Endothelial cell of umbilical vein (primary cell): ENCODE results near the gene RFX7. TPM values are rescaled to one million over a fixed set of nuclear protein-coding genes. Genes with fewer than 3 reads are reported as not detected.
A peak's percentile ranks its signal among the peaks of the same experiment; 100 is the strongest.

Experiments
- BruUV-seq: library from RNA; stranded (reverse); fragments of 400-500 nt; replicated peaks from 2 replicates; lab custom pipeline; 2021; lab: Mats Ljungman, UMichigan
- CTCF ChIA-PET: fragments of 300-600, 350-600 bp; sonication (Branson Sonifier 250); formaldehyde crosslinking; loops from one replicate; lab custom pipeline; 2021; ENCODE audit warnings: antibody characterized with exemption, inconsistent platforms; lab: Charles Lee
- POLR2A ChIA-PET: fragments of 300-600, 350-600 bp; sonication (Branson Sonifier 250); formaldehyde crosslinking; loops from one replicate; lab custom pipeline; 2021; ENCODE audit warnings: antibody characterized with exemption, inconsistent platforms; lab: Charles Lee
- DNase-seq: peaks from one replicate; pipeline ENCODE4 v3.0.0-alpha.2; 2011; ENCODE audit warnings: low read depth, low spot score
- FAIRE-seq: peaks from 2 replicates; lab custom pipeline; 2011; peaks lifted over from hg19 to GRCh38; lab: Jason Lieb, UNC
- H2AFZ ChIP-seq: 2 replicates; pipeline ENCODE4 v1.6.0; 2012; ENCODE audit warnings: low read depth, low read length, control low read depth, inconsistent platforms
- H3K27ac ChIP-seq: 2 replicates; pipeline ENCODE4 v1.5.1; 2011; ENCODE audit warnings: low read depth, mild to moderate bottlenecking, control low read depth, low read length, moderate library complexity; ENCODE audit not compliant: insufficient read depth
- H3K27me3 ChIP-seq, 2 experiments: 2 replicates each; pipeline versions ENCODE4 v1.6.0 to v1.6.1; 2011; ENCODE audit warnings: low read length in 2 of 2, mixed read lengths in 1 of 2; ENCODE audit not compliant: control insufficient read depth in 2 of 2, insufficient read depth in 2 of 2
- H3K36me3 ChIP-seq, 2 experiments: 2 replicates in 1 of 2; 3 replicates in 1 of 2; pipeline ENCODE4 v1.5.1; 2011; ENCODE audit warnings: low read length in 2 of 2, mild to moderate bottlenecking in 1 of 2, moderate library complexity in 1 of 2; ENCODE audit not compliant: control insufficient read depth in 2 of 2, insufficient read depth in 2 of 2; ENCODE audit errors: extremely low read depth in 1 of 2
- H3K4me1 ChIP-seq: 3 replicates; pipeline ENCODE4 v1.5.1; 2011; ENCODE audit warnings: mild to moderate bottlenecking, low read length; ENCODE audit not compliant: control insufficient read depth, insufficient read depth; ENCODE audit errors: extremely low read depth
- H3K4me2 ChIP-seq: 2 replicates; pipeline ENCODE4 v1.6.1; 2011; ENCODE audit warnings: low read length, control low read depth, mixed read lengths; ENCODE audit not compliant: insufficient read depth
- H3K4me3 ChIP-seq, 3 experiments: fragments of 200-600 bp in 1 of 3; sonication (generic), shearing (Covaris generic) in 1 of 3; replicated peaks in 1 of 3; 2 replicates each; pipeline ENCODE4 v1.5.1; 2011 to 2016; ENCODE audit warnings: control low read depth in 3 of 3, low read length in 3 of 3, mild to moderate bottlenecking in 2 of 3, inconsistent platforms in 1 of 3, low read depth in 1 of 3, moderate library complexity in 1 of 3; ENCODE audit not compliant: insufficient read depth in 1 of 3
- H3K79me2 ChIP-seq: 2 replicates; pipeline ENCODE4 v1.6.0; 2012; ENCODE audit warnings: low read length, inconsistent platforms; ENCODE audit not compliant: control insufficient read depth, insufficient read depth
- H3K9ac ChIP-seq: replicated peaks from 2 replicates; pipeline ENCODE3; 2011; ENCODE audit warnings: low read length, control low read depth; ENCODE audit not compliant: insufficient read depth; ENCODE audit errors: extremely low read depth
- H3K9me1 ChIP-seq: replicated peaks from 3 replicates; pipeline ENCODE4 v1.6.0; 2011; ENCODE audit warnings: mild to moderate bottlenecking, low read length; ENCODE audit not compliant: control insufficient read depth, insufficient read depth; ENCODE audit errors: extremely low read depth
- H3K9me3 ChIP-seq: replicated peaks from 2 replicates; pipeline ENCODE4 v1.5.1; 2012; ENCODE audit warnings: low read length, inconsistent platforms; ENCODE audit not compliant: control insufficient read depth, insufficient read depth
- H4K20me1 ChIP-seq: replicated peaks from 2 replicates; pipeline ENCODE3; 2011; ENCODE audit warnings: mild to moderate bottlenecking, low read length; ENCODE audit not compliant: control insufficient read depth, insufficient read depth; ENCODE audit errors: extremely low read depth
- EZH2 ChIP-seq: IDR thresholded peaks from 2 replicates; pipeline ENCODE4 v1.6.1; 2012; ENCODE audit warnings: borderline replicate concordance, low read depth, mild to moderate bottlenecking, moderate library complexity, low read length, inconsistent platforms; ENCODE audit not compliant: severe bottlenecking
- MAX ChIP-seq: IDR thresholded peaks from 2 replicates; pipeline ENCODE4 v1.6.1; 2011; ENCODE audit not compliant: insufficient read depth, insufficient read length
- MYC ChIP-seq: IDR thresholded peaks from one replicate; pipeline ENCODE4 v1.6.1; 2011; ENCODE audit warnings: mild to moderate bottlenecking, low read depth, low read length
- POLR2A ChIP-seq: IDR thresholded peaks from 2 replicates; pipeline ENCODE4 v1.6.1; 2012; ENCODE audit warnings: low read depth, mild to moderate bottlenecking, control low read depth, low read length
- POLR2AphosphoS5 ChIP-seq: IDR thresholded peaks from 2 replicates; pipeline ENCODE4 v1.6.1; 2012; ENCODE audit warnings: low read depth, mild to moderate bottlenecking, control low read depth, low read length, moderate library complexity; ENCODE audit not compliant: insufficient read depth
- dilution Hi-C: fragments of 300-500 bp; cut with MboI; formaldehyde crosslinking; loops from one replicate; pipeline ENCODE4 v1.15.0; 2019; ENCODE audit warnings: low sequenced_read_pairs; ENCODE audit not compliant: extremely low pct_ligation_motif_present
- intact Hi-C: fragments of 100-400 bp; cut with micrococcal nuclease; formaldehyde crosslinking; loops from one replicate; pipeline ENCODE4 v1.10.0; 2022
- polyA plus RNA-seq, 4 experiments: library from polyadenylated mRNA; depleted of rRNA in 3 of 4; stranded (reverse) in 3 of 4; unstranded in 1 of 4; fragments of >200 nt; gene quantifications; 2 replicates each; pipeline versions ENCODE4 v1.2.1 to v1.2.3, GENCODE V29; 2011 to 2012; ENCODE audit warnings: missing spikeins in 1 of 4
- total RNA-seq: library from RNA; stranded (reverse); gene quantifications from 2 replicates; pipeline ENCODE4 v1.2.3, GENCODE V29; 2021

Gene RFX7
- total and polyA plus RNA-seq, 2 donors (not counting 3 experiments of a cell fraction or from before 2014, with no cell fraction given) = 6.3 to 23.0 TPM

GRCh38 chr15:56244038-56244810 lies 545 bp upstream of the RFX7 start:
- intact Hi-C loops = loop anchor here (2.0 to 10.0 kb wide), 2 partner anchors 199 to 251 kb away; partner anchors contain the start of gene NEDD4
- H3K4me2 ChIP-seq = peak overlapping the region; percentile 84
- H3K9me3 ChIP-seq = no peaks in the 10 kb centered on the region
- ChIA-PET POLR2A (no interaction called here), CTCF (interaction anchor here (0.5 to 3.2 kb wide), 7 partner anchors 11 to 326 kb away, joined by 3 to 22 read pairs (median 6); partner anchors contain the start of gene NEDD4)
- peak overlapping the region; percentile 53 for H2AFZ ChIP-seq
- DNase-seq = peak; percentile 65
- BruUV-seq = no TSS peak
- no peaks in the 10 kb centered on the region for H3K9me1 ChIP-seq
- no peaks in the 10 kb centered on the region for H3K36me3 ChIP-seq
- peak overlapping the region; percentile 36 for H3K27ac ChIP-seq
- H3K9ac ChIP-seq = peak overlapping the region; percentile 20
- peaks cover 27% of the 10 kb centered on the region for H3K4me1 ChIP-seq
- peak; percentile 70 for FAIRE-seq
- dilution Hi-C loops = no loop called here
- no peaks in the 10 kb centered on the region for H3K27me3 ChIP-seq
- peaks cover 40% of the 10 kb centered on the region for H3K79me2 ChIP-seq
- peak overlapping the region; percentile 35 to 77 (median 64) for H3K4me3 ChIP-seq
- no peaks in the 10 kb centered on the region for H4K20me1 ChIP-seq
- TF ChIP-seq MAX (peak; percentile 8), POLR2A (peak; percentile 57), POLR2AphosphoS5 (no peak)

GRCh38 chr15:56242576-56243162 lies 1.0 kb downstream of the RFX7 start:
- Histone ChIP-seq H3K27me3 (no peaks in the 10 kb centered on the region), H3K9me3 (no peaks in the 10 kb centered on the region), H3K79me2 (peaks cover 53% of the 10 kb centered on the region), H3K9me1 (no peaks in the 10 kb centered on the region), H3K27ac (no peak overlapping the region), H2AFZ (peak overlapping the region; percentile 8), H3K4me3 (peak overlapping the region; percentile 54 to 82 (median 64)), H3K36me3 (no peaks in the 10 kb centered on the region), H3K4me1 (peaks cover 27% of the 10 kb centered on the region), H3K4me2 (peak overlapping the region; percentile 90), H4K20me1 (peaks cover 2% of the 10 kb centered on the region), H3K9ac (peak overlapping the region; percentile 5)
- FAIRE-seq = no peak
- ChIA-PET POLR2A (no interaction called here), CTCF (interaction anchor here (1.1 kb wide), 1 partner anchor 249 kb away, joined by 4 read pairs; the partner anchor contains the start of gene NEDD4)
- no TSS peak for BruUV-seq
- TF ChIP-seq EZH2 = no peak
- TF ChIP-seq MYC = no peak
- TF ChIP-seq POLR2A = no peak
- DNase-seq = peak; percentile 43
- dilution Hi-C loops (no loop called here), intact Hi-C loops (loop anchor here (10.0 kb wide), 1 partner anchor 198 kb away; no protein-coding TSS in a partner anchor)
